ENCODE measurements around the gene SEPTIN12. TPM values are rescaled to one million over a fixed set of nuclear protein-coding genes. Genes with fewer than 3 reads are reported as not detected.

SEPTIN12 gene
- total RNA-seq, 2 experiments from 2014 or later: not detected

DNA sequence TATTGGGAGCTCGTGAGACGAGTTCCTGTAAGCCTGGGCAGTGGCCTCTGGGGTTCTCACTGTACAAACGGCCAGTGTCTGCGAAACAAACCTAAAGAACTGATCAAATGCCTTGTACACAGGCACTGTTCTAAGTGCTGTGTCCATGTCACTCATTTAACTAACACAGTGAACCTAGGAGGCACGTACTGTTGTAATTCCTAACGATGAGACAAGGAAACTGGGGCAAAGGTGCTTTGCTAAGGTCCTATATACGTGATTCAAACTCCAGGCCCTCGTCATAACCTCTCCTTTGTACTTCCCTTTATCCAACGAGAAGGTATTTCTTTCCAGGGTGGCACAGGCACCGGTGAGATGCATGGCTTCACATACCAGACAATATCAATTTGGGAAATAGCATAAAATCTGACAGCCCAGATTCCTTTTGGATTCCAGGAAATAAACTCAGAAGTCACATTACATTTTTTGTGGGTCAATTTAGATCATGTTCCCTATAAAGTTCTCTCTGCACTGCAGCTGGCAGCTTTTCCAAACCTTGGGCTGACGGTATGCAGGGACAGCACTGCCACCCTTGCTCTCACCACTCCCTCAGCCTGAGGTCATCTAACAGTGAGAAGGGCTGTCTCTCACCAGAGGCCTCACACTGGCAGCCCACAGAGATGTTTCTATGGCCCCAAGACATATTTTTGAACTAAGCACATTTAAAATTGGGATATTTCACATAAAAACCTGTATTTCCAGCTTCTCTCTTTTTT, 40.6 kb upstream of the SEPTIN12 start:
- POLR2A ChIA-PET: no interaction called here
- peaks cover 83% of the 10 kb centered on the region for H3K36me3 ChIP-seq (ENCODE audit: insufficient read depth, low read length)
- peaks cover 90% of the 10 kb centered on the region for H3K36me3 Mint-ChIP-seq (ENCODE audit: low read depth)
- CTCF ChIA-PET: interaction anchor here (0.6 kb wide), 1 partner anchor 332 kb away, joined by 4 read pairs; no protein-coding TSS in a partner anchor
- no peaks in the 10 kb centered on the region for H3K4me1 ChIP-seq (ENCODE audit: insufficient read depth, low read length)
- intact Hi-C loops (cut with DNase I, micrococcal nuclease): no loop called here
- DNase-seq (no peak), ATAC-seq (ENCODE audit: poor library complexity) (no peak)
- no peaks in the 10 kb centered on the region for H3K27me3 ChIP-seq (ENCODE audit: control insufficient read depth in 1 of 2, insufficient read depth in 2 of 2, low read length in 2 of 2)
- no peak overlapping the region for H3K4me3 Mint-ChIP-seq
- no peak overlapping the region for H3K4me3 ChIP-seq (ENCODE audit: low read length)
- no peaks in the 10 kb centered on the region for H3K27me3 Mint-ChIP-seq
- no peaks in the 10 kb centered on the region for H3K9me3 Mint-ChIP-seq
- H3K4me1 Mint-ChIP-seq (ENCODE audit: low read depth): peaks cover 5% of the 10 kb centered on the region
- TF ChIP-seq CTCF (IDR thresholded peaks at IDR 0.05): no peak
- H3K9me3 ChIP-seq (ENCODE audit: control insufficient read depth in 1 of 2, insufficient read depth in 1 of 2, low read length in 2 of 2): no peaks in the 10 kb centered on the region
- H3K27ac Mint-ChIP-seq: no peak overlapping the region
- H3K27ac ChIP-seq (ENCODE audit: low read depth in 1 of 2, low read length in 2 of 2): no peak overlapping the region

- H3K9me3 ChIP-seq (ENCODE audit: control insufficient read depth in 1 of 2, insufficient read depth in 1 of 2, low read length in 2 of 2): no peaks in the 10 kb centered on the region
- Mint-ChIP-seq H3K27me3 (no peaks in the 10 kb centered on the region), H3K4me1 (ENCODE audit: low read depth) (peaks cover 5% of the 10 kb centered on the region), H3K9me3 (no peaks in the 10 kb centered on the region), H3K4me3 (no peak overlapping the region), H3K27ac (no peak overlapping the region), H3K36me3 (ENCODE audit: low read depth) (peaks cover 86% of the 10 kb centered on the region)
- no peak for DNase-seq
- H3K27ac ChIP-seq (ENCODE audit: low read depth in 1 of 2, low read length in 2 of 2): no peak overlapping the region
- no peak for ATAC-seq (ENCODE audit: poor library complexity)
- no peak for TF ChIP-seq CTCF (IDR thresholded peaks at IDR 0.05)
- intact Hi-C loops (cut with DNase I, micrococcal nuclease): no loop called here
- CTCF ChIA-PET: no interaction called here
- H3K4me1 ChIP-seq (ENCODE audit: insufficient read depth, low read length): no peaks in the 10 kb centered on the region
- POLR2A ChIA-PET: no interaction called here
- peaks cover 77% of the 10 kb centered on the region for H3K36me3 ChIP-seq (ENCODE audit: insufficient read depth, low read length)
- no peaks in the 10 kb centered on the region for H3K27me3 ChIP-seq (ENCODE audit: control insufficient read depth in 1 of 2, insufficient read depth in 2 of 2, low read length in 2 of 2)
- no peak overlapping the region for H3K4me3 ChIP-seq (ENCODE audit: low read length)
Measured at GRCh38 chr16:4826980-4827379, 38.8 kb upstream of the SEPTIN12 start.

DNA sequence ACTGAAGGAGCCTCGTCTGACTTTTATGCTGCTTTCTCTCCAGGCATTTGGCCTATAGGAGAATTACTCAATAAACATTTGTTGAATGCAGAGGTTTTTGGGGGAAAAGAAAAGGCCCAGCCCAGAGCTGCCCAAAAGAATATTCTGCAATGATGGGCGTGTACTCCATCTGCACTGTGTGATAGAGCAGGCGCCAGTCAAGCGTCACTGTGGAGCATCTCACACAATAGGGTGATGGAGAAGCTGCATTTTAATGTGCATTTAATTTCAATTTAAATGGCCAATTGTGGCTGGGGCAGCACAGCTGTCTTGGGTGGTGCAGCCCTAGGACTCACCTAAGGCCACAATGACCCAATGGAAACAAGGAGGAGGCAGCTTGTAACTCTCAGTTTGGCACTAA, 38.4 kb upstream of the SEPTIN12 start:
- POLR2A ChIA-PET: no interaction called here
- Histone ChIP-seq H3K4me3 (ENCODE audit: low read length) (no peak overlapping the region), H3K27ac (ENCODE audit: low read depth in 1 of 2, low read length in 2 of 2) (no peak overlapping the region), H3K36me3 (ENCODE audit: insufficient read depth, low read length) (peaks cover 76% of the 10 kb centered on the region), H3K4me1 (ENCODE audit: insufficient read depth, low read length) (no peaks in the 10 kb centered on the region), H3K9me3 (ENCODE audit: control insufficient read depth in 1 of 2, insufficient read depth in 1 of 2, low read length in 2 of 2) (no peaks in the 10 kb centered on the region), H3K27me3 (ENCODE audit: control insufficient read depth in 1 of 2, insufficient read depth in 2 of 2, low read length in 2 of 2) (no peaks in the 10 kb centered on the region)
- Mint-ChIP-seq H3K4me3 (no peak overlapping the region), H3K27me3 (no peaks in the 10 kb centered on the region), H3K27ac (no peak overlapping the region), H3K4me1 (ENCODE audit: low read depth) (peaks cover 5% of the 10 kb centered on the region), H3K36me3 (ENCODE audit: low read depth) (peaks cover 86% of the 10 kb centered on the region), H3K9me3 (no peaks in the 10 kb centered on the region)
- intact Hi-C loops (cut with DNase I, micrococcal nuclease): no loop called here
- no peak for TF ChIP-seq CTCF (IDR thresholded peaks at IDR 0.05)
- ATAC-seq (ENCODE audit: poor library complexity) (no peak), DNase-seq (no peak)
- CTCF ChIA-PET: no interaction called here
